PC-3 (cell line): Measurements from ENCODE around the gene PTPRD.

Experiments
- EZH2 ChIP-seq: fragments of 300-600 bp; sonication (generic); IDR thresholded peaks from one replicate; pipeline ENCODE4 v1.6.1; 2017; ENCODE audit warnings: antibody characterized with exemption, mild to moderate bottlenecking, low read length; ENCODE audit not compliant: unreplicated experiment
- EZH2phosphoT487 ChIP-seq: fragments of 300-600 bp; sonication (generic); IDR thresholded peaks from 2 replicates; pipeline ENCODE4 v1.6.1; 2018; ENCODE audit warnings: mild to moderate bottlenecking, antibody characterized with exemption, low read length, borderline replicate concordance
- TF ChIP-seq, protein P1 (sequence below): fragments of 300-600 bp; sonication (generic); conservative IDR thresholded peaks from 2 replicates; pipeline ENCODE4 v1.5.1; 2017; ENCODE audit warnings: antibody characterized with exemption, low read depth, mild to moderate bottlenecking, low read length

DNA sequence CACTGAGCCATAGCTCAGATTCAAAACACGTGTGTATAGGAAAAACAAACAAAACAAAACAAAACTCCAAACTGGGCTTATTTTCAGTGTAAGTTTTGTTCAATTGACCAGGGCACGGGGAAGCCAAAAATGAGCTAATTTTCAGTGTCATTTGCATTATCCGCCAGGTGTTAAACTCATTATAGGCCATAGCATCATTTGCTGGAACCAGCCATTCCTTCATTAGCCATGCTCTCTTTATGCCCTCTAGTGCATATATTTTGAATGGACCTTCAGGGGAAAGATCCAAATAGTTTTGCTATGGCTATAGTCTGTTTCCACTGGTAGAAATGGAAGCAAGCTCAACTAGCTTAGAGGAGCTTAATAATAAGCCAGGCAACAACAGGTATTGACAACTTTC lies 1608.0 kb downstream of the PTPRD start:
- TF ChIP-seq, protein P1, sequence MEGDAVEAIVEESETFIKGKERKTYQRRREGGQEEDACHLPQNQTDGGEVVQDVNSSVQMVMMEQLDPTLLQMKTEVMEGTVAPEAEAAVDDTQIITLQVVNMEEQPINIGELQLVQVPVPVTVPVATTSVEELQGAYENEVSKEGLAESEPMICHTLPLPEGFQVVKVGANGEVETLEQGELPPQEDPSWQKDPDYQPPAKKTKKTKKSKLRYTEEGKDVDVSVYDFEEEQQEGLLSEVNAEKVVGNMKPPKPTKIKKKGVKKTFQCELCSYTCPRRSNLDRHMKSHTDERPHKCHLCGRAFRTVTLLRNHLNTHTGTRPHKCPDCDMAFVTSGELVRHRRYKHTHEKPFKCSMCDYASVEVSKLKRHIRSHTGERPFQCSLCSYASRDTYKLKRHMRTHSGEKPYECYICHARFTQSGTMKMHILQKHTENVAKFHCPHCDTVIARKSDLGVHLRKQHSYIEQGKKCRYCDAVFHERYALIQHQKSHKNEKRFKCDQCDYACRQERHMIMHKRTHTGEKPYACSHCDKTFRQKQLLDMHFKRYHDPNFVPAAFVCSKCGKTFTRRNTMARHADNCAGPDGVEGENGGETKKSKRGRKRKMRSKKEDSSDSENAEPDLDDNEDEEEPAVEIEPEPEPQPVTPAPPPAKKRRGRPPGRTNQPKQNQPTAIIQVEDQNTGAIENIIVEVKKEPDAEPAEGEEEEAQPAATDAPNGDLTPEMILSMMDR: no peak
- TF ChIP-seq EZH2phosphoT487 (no peak), EZH2 (no peak)
